Middle frontal gyrus (tissue), 1 donor: ENCODE data around the gene SUPT20H.
A peak's percentile ranks its signal among the peaks of the same experiment; 100 is the strongest.

Experiments
- DNase-seq: peaks from one replicate; pipeline ENCODE4 v3.0.0-alpha.2; 2015; ENCODE audit warnings: low spot score; ENCODE audit errors: extremely low spot score

Gene SUPT20H

DNA sequence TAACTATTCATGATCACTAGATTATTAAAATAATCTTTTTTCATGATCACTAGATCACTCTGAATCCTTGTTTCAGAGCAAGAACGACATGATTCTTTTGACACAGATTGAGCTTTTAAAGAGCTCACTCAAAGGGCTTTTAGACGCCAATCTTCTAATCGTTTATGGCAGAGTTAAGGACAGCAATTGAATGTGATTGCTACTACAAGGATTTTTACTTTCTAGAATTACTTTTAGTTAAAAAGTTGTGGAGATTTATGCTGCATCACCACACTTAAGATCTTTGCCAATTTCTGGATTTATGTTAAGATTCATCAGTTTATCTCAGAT lies 57.6 kb downstream of the SUPT20H start:
- DNase-seq: no peak

DNA sequence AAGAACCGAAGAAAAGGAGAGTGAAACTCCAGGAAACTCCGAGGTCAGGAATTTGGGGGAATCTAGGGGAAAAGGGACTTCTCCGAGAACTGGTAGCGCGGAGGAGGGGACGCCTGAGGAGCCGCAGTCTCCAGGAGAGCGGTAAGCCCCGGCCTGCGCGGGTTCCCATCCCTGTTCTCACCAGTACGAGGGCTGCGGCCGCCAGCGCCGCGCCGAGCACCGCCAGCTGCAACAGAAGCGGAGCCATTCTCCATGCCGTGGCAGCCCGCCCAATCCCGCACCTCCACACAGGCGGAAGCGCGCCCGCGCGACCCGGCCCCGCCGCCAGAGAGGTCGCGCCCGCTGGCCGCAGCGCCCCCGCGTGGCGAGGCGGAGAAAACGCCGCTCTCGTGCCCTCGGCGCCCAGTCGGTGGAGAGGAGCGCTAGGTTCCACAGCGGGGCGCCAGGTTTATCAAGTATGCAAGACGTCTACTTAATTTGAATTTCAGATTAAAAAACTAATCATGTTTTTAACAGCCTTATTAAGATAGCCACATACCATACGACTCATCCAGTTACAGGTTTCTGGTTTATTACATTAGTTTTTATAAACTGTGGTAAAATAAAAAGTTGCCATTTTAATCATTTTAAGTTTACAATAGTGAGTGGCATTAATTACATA lies 60.3 kb downstream of the SUPT20H start, which contains the start of gene ALG5:
Gene ALG5 (minus strand): TSS at position 287 of the 661 bp plus-strand sequence. CDS start 40 bp downstream, at position 247.
- DNase-seq: peak; percentile 76

DNA sequence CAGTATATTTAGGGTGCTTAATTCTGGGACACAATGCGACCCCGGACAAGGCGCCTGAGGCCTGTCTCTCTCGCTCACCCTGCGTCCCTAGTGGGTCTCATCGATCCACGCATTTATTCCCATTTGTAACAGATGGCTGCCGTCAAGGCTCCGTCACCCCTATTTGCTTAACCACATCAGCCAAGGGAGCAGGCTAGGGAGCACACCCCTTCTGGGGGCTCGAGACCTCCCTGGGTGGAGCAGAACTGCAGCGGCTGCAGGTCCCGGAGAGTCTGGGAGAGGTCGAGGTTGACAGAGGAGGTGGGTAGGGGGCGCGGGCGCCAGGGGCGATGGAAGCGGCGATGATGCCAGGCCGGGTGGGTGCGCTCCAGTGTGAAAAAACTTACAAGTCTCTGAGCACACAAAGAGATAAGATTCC lies 60.9 kb downstream of the SUPT20H start:
- DNase-seq: no peak

DNA sequence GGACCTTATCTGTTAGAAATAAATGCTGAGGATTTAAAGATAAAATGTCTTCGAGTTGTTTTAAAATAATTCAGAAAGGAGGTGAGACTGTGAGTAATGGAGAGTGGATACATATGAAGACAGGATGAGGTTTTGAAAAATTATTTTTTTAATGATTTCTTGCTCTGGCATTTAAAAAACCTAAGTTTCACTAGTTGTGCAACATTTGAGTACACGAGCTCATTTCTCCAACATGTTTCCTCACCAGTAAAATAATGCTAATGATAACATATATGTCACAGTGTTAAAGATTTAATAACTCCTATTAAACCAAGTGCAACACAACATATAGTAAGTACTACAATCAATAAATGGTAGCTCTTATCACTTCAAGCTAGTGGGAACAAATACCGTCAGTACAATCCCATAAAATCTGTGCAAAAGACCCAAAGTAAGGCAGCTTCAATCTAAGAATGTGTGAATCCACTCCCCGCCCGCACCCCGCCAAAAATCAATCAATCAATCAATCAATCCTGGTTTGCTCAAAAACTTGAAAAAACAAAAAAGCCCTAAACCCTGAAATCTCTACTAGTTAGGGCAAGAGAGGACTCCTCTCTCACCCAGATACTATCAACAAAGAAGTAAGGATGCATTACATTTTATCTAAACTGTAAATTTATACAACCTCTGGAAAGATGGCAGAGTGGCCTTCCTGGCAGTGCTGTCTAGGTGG lies 61.6 kb downstream of the SUPT20H start:
- DNase-seq: no peak

DNA sequence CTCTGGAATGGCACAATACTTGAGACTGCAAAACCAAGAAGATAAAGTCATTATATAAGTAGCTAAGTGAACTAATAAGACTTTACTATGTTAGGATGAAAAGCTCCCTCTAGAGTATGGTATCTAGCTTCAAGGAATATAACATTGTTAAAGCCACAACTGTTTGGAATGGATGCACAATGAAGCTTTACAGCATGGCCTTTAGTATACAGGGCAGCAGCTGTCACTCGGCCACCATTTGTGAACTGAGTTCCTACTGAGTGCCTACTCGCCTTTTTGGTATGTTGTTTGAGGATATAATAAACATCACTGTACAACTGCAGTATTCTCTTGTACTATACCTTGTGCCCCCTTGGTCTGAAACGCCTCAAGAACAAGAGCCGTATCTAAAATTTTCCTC lies 67.1 kb downstream of the SUPT20H start:
- no peak for DNase-seq

DNA sequence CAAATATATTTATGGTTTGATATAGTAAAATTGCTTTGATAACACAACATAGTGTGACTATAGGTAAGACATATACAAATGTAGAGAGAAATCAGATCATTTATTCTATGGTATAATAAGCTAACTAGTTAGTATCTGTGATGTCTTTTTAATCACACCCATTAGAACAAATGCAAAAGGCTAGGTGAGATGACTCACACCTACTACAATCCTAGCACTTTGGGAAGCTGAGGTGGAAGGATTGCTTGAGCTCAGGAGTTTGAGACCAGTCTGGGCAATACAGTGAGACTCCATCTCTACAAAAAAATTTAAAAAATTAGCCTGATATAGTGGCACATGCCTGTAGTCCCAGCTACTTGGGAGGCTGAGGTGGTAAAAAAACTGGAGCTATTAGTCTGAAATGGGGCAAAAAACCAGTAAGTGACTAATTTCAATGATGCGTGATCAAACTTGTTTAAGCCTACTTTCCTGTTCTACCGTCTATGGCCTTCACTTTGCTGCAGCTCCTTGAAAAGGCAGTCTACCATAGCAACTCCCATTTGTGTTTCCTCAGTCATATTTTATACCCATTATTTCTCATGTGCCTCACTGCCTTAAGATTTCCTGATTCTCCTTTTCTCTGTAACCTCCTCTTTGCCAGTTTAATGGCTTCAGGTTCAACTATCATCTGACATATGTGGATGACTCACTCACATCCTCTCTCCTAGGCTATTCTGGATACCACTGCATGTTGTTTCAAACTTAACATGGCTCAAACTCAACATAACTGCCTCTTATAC lies 72.8 kb downstream of the SUPT20H start:
- no peak for DNase-seq

DNA sequence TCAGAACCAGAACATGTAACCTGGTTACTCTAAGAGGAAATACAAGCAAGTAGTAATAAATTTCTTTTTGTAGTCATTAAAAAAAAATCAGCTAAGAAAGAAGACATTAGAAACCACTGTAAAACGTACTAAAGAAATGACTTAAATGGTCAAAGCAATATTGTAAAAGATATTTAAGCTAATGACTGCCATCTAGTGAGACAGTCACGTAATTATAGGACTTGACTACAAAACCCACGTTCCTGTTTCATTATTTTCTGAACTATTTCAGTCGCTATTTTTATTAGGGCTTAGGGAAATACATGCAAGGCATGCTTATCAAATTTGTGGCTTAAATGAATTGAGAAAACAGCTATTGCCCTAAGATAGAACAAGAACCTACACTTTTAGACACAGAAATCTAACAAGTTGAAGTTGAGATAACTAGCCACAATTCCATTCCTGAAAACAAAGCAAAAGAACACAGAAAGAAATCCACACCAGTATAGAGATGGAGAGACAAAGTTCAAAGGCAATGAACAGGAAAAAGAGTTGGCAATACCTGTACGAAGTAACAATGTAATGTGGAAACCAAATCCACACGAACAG lies 78.2 kb downstream of the SUPT20H start:
- peak; percentile 22 for DNase-seq

DNA sequence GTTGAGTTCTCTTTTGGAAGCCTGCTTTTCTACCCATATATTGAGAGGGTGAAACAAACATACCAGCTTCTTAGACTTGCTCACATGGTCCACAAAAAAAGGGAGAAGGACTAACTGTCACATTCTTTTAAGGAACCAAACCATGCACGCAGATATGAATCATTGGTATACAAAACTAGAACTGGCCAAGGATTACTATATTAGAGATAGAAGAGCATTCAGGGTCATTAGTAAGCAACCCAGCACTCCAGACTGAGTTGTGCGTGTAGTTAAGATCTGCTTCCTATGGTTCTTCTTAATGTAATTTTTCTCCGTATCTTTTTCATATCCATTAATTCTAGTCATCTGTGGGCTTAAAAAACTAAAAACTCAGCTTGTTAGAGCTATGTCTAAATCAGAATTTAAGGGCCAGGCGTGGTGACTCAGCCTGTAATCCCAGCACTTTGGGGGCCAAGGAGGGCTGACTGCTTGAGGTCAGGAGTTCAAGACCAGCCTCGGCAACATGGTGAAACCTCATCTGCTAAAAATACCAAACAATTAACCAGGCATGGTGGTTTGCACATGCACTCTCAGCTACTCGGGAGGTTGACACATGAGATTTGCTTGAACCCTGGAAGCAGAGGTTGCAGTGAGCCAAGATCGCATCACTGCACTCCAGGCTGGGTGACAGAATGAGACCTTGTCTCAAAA lies 80.0 kb downstream of the SUPT20H start:
- no peak for DNase-seq

DNA sequence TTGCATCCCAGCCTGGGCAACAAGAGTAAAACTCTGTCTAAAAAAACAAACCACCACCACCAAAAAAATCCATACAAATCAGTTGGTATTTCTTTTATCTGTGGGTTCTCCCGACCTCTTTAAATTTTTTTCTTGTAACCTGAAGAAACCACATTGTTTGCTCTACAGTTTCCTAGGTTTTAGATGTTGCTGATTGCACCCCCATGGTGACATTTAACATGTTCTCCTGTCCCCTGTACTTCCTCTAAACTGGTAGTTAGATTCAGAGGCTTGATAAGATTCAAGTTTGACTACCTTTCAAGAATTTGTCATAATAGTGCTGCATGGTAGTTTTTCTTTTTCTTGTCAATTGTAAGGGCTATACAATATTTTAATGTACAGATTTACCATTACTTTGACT lies 84.3 kb downstream of the SUPT20H start:
- no peak for DNase-seq

DNA sequence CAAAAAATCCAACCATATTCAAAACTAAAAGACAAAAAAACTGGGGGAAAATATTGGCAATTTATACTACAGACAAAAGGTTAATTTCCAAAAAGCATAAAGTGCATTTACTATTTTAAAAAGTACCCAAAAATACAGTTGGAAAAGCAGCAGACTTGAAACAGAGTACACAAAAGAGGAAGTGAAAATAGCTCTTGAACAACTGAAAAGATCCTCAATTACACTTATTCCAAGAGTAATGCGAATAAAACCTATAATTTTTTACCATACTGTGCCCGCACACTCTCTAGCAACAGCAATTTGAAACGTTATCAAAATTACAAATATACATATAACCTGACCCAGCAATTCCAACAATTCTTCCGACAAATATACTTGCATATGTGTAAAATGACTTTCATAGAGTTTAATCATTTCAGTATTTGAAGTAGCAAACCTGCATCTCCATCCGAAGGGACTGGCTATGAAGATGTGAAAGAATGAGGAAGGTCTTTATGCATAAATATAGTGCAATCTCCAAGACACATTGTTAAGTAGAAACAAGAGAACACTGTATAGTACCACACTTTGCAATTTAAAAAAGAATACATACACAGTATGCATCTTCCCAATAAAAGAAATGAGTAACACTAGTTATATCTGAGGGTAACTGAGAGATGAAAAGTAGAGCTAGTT lies 85.7 kb downstream of the SUPT20H start:
- DNase-seq: no peak

DNA sequence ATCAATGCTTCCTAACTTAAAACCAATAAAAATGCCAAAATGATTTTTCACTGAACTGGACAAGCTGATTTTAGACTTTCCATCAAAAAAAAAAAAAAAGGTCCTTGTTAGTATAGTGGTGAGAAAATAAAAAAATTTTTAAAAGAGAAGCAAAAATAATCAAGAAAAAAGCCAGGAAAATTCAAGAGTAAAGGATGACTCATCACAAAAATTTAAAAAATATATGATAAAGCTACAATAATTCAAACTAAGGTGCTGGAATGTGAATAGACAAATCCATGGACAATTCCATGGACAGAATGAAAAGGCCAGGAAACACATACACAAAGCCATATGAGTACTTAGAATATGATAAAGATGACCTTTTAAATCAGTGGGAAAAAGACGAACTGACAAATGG lies 86.5 kb downstream of the SUPT20H start:
- DNase-seq: no peak

DNA sequence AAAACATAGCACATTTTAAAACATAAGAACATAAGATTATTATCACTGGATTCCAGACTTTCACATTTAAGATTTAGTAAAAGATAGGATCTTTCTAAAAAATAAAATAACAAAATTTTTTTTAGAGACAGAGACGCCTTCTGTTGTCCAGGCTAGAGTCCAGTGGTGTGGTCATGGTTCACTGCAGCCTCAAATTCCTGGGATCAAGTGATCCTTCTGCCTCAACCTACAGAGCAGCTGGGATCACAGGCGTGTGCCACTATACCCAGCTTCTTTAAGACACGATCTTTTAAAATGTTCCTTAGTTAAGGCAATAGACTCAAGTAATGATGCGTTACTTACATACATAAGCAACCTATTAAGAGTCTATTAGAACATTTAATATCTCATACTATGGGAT lies 93.1 kb downstream of the SUPT20H start:
- DNase-seq: no peak

DNA sequence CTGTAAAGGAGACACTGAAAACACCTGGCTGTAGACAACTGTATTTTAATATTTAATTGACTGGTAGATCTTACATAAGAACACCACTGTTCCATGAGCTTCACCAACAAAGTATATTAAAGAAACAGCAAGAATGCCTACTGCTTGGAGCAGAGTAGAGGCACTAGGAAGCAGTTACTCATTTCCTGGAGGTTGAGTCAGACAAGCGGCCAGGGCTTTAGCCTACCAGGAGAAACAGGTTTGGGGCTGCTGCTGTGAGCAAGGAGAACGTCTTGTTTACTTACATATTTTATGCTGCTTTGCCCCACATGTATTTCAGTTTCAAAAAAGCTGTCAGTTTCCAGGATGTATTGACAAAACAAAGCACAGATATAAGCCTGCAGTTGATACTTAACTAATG lies 93.7 kb downstream of the SUPT20H start:
- no peak for DNase-seq

DNA sequence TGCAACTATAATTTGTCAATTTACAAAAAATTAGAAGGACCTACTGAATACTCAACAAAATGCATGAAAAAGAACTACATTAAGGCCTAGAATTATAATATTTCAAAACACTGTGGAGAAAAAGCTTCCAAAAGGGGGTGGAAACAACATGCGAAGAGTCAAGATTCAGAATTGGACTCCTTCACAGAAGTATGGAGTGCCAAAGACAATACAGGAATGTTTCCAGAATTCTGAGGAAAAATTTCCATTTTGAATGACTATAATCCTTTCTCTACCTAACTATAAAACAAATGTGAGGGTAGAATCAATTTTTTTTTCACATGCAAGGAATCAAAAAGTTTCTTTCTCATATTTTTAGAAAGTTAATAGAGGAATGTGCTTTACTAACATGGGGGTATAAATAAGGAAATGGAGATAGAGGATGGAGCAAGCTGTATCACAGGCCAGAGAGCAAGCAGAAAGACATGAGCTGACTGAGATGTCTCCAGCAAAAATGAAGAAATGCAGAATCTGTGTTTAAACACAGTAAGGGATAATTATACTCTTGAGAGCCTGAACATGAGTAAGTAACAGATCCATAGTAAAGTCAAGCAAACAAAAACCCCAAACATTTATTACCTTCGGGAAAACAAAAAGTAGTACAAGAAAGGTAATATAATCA lies 99.9 kb downstream of the SUPT20H start:
- no peak for DNase-seq
